RPMI7951 (cell line): Measurements from ENCODE around the gene COL6A3. TPM values are rescaled to one million over a fixed set of nuclear protein-coding genes. Genes with fewer than 3 reads are reported as not detected.

Experiments used
- DNase-seq: peaks from one replicate; pipeline ENCODE4 v3.0.0-alpha.2; 2012; ENCODE audit warnings: low read depth
- total RNA-seq: library from RNA; depleted of rRNA; stranded (reverse); fragments of >200 nt; shearing (Covaris generic); gene quantifications from 2 replicates; pipeline ENCODE4 v1.2.3, GENCODE V29; 2014

Gene COL6A3
- total RNA-seq, 1 experiment from 2014 or later: 3.6 TPM

DNA sequence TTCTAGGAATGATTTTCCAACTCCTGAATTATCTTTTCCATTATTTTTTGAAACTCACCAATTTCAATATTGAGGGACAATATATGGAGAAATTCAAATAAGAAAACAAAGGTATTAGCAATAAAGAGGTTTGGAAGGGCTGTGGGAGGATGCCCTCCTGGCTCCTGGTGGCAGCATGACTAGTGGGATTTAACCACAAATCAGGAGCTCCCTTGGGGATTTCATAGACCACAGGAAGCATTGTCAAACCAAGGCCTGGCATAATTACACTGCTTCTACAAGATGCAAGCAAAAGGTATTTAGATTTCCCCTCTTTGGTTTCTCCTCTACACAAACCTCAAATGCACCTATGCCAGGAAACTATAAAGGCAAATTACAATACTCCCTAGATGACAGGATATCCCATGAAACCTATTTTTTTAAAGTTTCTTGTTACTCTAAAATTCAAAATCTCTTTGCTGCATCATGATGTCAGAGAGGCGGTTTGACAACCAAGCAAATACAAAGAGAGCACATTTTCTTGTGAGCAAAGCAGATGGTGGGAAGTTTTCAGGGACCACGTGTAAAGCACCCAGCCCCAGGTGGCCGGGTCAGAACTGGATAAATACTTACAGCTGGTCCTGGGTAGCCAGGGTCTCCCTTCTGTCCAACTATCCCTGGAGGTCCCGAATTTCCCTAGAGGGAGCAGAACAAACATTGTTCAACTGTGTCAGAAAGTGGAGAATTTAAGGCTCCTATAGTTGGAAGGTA, 67.9 kb downstream of the COL6A3 start:
- peak; percentile 86 for DNase-seq

DNA sequence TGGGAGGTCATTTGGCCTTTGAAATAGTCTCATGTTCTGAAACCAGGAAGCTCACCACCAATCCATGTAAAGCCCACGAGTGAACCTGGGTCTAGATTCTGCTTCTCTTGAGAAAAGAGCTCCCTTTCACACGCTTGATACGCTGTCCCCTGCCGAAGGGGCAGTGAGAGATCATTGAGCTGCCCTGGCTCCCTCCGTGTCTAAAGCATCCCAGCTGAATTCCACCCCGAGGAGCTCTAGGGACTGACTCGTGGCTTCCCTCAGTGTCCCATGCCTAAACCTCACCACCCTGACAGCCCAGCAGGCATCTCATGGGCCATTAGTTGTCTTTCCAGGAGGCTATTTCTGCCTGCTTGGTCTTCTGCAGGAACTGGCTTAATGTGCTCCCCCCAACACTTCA, 68.6 kb downstream of the COL6A3 start:
- DNase-seq: peak; percentile 30

- peak; percentile 39 for DNase-seq
Measured at GRCh38 chr2:237344942-237345341, 69.0 kb downstream of the COL6A3 start.

GRCh38 chr2:237343993-237344392, 70.0 kb downstream of the COL6A3 start:
- DNase-seq: no peak

GRCh38 chr2:237341872-237342271, 72.1 kb downstream of the COL6A3 start:
- DNase-seq: no peak

GRCh38 chr2:237337586-237337985, 76.4 kb downstream of the COL6A3 start:
- no peak for DNase-seq

DNA sequence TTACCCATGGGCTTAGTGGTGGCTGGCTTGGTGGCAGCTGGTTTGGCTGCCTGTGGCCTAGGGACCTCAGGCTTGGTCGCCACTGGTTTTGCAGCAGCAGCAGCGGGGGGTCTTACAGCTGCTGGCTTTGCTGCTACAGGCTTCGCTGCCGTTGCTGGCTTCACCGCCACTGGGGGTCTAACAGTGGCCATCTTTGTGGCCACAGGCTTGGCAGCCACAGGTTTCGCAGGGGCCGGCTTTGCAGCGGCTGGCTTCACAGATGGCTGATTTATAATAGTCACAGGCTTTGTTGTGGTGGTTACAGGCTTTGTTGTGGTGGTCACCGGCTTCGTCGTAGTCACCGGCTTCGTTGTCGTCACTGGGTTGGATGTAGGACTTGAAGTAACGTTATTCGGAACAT, 77.8 kb downstream of the COL6A3 start:
- no peak for DNase-seq

DNA sequence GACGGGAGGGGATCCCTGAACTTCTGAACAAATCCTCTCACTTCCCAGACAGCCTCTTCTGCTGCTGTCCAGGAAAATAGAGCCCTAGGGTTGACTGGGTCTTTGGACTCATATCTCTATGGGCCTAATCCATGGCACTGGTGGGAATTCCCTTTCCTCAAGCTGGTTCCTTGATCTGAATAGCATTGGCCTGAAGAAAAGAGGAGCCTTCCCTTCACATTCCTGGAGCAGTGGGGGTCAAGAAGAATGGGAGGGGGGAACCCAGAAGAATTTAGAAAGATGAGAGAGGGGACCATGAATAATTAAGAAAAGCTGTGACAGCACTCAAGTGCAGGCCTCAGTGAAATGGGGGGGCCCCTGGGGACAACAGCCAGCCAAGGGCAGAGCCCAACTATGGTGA, 80.2 kb downstream of the COL6A3 start:
- no peak for DNase-seq

DNA sequence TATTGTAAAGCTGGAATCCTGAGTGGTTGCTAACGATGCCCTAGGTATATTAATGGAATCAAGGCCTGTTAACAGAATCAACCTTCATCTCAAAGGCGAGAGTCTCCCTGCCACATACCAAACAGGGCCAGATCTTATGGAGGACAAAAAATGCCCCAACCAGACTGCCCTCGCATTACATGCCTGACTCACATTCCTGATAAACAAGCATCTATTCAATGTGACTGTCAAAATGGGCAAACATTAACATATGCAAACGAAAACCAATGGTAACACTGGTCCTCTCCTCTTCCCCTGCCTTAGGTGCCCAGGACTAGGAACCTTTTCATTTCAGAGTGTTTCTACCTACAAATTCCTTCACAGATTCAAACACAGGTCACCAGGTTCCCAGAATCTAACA, 83.4 kb downstream of the COL6A3 start:
- no peak for DNase-seq

- no peak for DNase-seq
Measured at GRCh38 chr2:237327175-237327950, 86.6 kb downstream of the COL6A3 start.

- DNase-seq: no peak
Measured at GRCh38 chr2:237326266-237327171, 87.4 kb downstream of the COL6A3 start.

DNA sequence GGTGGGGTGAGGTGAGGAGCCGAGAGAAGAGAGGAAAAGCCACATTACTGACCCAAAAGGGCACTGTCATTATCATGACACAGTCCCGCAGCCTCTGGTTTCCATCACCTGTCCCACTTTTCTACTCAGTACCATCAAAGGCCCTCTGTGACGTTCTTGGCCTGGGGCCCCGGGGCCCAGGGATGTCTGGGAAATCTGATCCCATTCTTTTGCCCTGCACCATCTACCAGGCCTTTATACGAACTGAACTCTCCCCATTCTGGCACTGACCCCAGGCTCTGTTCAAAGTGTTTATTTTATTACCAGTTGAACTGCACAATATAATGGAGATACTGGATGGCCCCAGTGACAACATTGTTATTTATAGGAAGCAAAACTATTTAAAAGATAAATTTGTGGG, 89.1 kb downstream of the COL6A3 start:
- DNase-seq: no peak

- no peak for DNase-seq
Measured at GRCh38 chr2:237324405-237324831, 89.5 kb downstream of the COL6A3 start.

- DNase-seq: no peak
Measured at GRCh38 chr2:237323656-237324055, 90.3 kb downstream of the COL6A3 start.

DNA sequence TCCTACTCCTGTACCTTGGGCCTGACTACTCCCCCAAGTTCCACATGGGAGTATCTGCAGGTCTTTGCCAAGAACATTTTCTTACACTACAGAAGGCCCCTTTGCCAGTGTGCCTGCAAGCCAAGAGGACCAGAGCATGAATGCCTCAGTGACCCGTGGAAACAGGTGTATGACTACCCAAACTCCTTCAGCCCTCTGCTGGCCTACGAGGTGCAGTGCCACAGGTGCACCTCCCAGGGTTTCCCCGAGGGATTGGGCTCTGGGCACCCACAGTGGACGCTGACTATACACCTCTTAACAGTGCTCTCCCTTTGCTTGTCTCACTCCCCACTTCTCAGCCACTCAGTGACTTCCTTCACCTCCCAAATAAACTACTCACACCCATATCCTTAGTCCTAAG, 91.4 kb downstream of the COL6A3 start:
- no peak for DNase-seq

- DNase-seq: no peak
Measured at GRCh38 chr2:237321746-237322145, 92.2 kb downstream of the COL6A3 start.

DNA sequence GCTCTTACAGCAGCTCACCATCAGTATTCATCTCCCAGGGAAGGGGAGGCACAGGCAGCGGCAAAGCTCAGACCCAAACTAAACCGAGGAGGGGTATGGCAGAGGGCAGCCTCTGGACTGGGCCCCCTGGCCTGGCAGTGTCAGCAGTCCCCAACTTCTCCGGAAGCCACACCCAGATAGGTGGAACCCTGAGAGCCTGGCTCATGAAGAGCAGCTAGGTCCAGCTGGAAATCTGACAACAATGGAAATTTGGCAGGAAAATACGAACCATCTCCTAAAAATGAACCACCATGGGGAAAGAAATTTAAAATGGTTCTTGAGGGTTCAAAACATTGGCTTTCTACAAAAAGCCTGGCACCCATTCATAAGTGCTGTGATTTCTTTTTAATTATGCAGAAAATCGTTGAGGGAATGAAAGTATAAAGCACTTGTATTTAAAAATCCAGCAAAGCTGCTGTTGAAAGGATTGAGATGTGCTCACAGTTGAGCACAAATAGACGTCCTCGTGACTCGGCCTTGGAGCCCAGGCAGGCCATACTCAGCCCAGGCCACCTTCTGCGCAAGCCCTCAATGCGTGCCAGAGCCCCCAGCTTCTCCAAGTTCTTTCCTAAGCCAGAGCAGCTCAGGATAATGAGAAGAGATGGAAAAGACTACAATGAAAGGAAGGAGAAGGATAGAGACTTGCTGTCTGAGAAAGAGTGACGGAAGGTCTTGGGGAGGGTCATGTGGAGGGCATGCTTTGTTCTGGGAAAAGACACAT, 93.0 kb downstream of the COL6A3 start:
- no peak for DNase-seq

GRCh38 chr2:237319887-237320286, 94.1 kb downstream of the COL6A3 start:
- DNase-seq: no peak

DNA sequence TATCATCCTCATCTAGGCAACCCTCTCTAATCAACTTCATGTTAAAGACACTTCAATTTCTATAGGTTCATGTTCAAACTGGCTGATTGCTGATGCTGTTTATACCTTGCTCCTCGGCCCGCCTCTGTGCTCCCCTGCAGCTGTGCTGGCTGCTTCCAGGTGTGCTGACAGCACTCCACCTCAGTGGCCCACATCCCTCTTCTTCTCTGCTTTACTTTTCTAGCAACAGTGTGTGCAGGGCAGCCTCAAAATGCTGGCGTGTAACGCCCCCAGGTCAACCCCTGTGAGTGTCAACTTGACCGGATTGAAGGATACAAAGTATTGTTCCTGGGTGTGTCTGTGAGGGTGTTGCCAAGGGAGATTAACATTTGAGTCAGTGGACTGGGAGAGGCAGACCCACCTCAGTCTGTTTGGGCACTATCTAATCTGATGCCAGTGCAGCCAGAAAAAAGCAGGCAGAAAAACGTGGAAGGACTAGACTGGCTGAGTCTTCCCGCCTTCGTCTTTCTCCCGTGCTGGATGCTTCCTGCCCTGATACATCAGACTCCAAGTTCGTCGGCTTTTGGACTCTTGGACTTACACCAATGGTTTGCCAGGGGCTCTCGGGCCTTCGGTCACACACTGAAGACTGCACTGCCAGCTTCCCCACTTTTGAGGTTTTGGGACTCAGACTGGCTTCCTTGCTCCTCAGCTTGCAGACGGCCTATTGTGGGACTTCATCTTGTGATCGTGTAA, 94.7 kb downstream of the COL6A3 start:
- DNase-seq: no peak

DNA sequence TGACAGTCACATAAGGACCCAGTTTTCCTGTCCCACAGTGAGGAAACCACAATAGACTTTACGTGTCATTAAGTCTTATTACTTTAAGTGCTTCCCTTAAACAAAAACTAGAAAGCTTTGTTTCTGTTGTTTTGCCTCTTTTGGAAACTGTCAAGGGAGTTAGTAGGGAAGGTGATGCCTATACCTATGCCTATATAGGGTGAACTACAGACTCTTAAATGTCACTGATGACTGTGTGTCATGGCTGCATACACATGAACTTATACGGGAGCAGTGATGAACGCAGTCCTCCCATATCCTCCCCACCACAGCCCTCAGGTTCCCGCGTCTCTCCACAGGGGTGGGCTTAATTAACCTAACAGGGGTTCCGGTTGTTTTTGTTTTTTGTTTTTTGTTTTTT, 97.6 kb downstream of the COL6A3 start:
- DNase-seq: no peak

- no peak for DNase-seq
Measured at GRCh38 chr2:237315829-237316225, 98.1 kb downstream of the COL6A3 start.
